ENCODE data around the gene HSPH1.
"Not testable (repeated sequence)": the region's sequence is repeated elsewhere in the genome, so short reads cannot be mapped to it uniquely, and the experiment has no call there.

The HSPH1 gene

GRCh38 chr13:31161557-31162150 lies at the start of gene HSPH1:
TSS of gene HSPH1 (minus strand) at chr13:31161904. CDS start at chr13:31161582, 322 bp downstream.
- peak; percentile 99 for DNase-seq

DNA sequence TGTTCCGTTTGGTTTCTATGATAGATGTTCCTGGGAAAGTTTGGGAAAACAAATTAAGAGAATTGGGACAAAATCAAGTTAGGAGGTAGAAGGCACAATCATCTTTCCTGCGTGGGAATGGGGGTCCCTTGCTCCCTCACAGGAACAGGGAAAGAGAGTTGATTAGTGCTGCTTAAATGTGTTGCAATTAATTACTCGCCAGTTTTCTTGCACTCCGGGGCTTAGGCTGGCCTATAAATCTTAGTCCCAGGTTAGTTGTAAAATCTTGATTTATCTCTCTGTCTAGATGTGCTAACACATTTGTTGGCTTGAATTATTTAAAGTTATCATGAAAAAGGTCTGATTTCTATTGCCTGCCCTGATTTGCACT lies 48.1 kb upstream of the HSPH1 start:
- DNase-seq = no peak

GRCh38 chr13:31209172-31209840 lies 47.6 kb upstream of the HSPH1 start:
- DNase-seq = peak; percentile 13

GRCh38 chr13:31208559-31209122 lies 46.9 kb upstream of the HSPH1 start:
- no peak for DNase-seq

- DNase-seq = peak; percentile 38
Measured at GRCh38 chr13:31207661-31208552, 46.2 kb upstream of the HSPH1 start.

DNA sequence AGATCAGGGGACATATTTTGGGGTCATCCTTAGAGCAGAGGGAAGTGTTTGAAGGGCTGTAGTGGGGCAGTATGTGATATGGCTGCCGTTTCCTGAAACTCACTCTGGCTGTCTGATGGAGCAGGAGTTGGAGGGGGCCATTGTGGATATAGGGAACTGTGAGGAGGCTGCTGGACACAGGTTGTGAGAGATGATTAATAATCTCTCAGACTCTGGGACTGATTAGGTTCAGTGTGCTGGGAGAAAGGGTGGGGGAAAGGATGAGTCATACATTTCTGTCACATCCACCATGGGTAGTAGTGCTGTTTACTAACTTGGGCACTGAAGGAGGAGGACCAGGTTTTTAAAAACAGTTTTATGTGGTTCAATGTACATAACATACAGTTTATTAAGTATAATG lies 42.9 kb upstream of the HSPH1 start:
- peak; percentile 78 for DNase-seq

DNA sequence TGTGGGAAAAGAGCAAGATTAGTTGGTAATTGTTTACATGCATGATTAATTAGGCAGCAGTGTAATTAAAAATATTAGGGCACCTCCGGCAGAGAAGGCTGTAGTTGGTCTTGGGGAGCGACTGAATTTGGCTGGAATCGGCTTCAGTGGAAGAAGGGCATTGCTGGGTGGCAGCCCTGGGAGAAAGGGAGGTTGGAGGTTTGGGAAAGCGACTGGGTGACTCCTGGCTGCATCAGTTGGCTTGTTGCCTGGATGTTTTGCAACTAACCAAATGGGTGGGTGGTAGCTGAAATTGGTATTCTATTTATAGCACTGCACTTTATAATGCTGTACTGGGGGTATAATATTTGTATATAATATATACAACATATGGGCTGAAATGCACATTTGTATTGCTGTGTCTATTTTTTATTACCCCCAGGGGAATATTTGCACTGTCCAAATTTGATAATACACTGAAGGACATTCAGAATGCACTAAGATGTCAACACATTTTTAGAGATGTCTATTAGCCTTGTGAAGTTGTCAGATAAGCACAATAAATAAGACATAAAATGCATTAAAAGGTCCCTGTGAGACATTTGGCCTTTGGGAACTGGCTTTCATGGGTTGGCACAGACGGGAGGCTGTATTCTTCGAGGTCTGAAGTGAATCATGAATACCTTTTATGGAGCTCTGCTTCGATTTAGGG lies 39.8 kb upstream of the HSPH1 start:
- DNase-seq = peak; percentile 71

- DNase-seq = peak; percentile 47
Measured at GRCh38 chr13:31200637-31200971, 38.9 kb upstream of the HSPH1 start.

DNA sequence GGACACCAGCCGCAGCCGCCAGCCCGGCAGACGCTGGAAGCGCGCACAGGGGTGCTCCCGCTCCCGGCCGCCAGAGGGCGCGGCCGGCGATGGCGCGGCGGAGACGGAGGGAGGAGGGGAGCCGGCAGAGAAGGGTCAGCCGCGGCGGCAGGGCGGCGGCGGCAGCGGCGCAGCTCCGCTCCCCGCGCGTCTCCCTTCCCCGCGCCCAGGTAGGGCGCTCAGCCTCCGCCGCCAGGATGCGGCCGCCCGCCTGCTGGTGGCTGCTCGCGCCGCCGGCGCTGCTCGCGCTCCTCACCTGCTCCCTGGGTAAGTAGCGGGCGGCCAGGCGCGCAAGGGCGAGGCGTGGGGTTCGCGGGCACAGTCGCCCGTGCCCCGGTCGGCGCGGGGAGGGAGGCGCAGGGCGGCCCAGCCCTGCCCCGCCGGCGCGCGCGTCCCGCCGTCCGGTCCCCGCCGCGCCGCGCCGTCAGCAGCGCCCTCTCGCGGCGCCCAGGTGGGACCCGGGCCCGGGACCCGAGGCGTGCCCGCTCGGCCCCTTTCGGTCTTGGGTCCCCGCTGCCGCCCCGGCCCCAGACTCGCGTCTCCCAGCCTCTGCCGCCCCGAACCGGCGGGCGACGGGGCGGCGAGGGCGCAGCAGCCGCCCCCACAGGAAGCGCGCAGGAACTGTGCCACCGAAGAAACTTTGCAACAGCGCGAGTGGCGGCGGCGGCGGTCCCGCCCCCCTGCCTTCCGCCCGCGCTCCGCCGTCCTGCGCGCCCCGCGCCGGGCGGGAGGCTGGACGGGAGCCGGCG lies 38.3 kb upstream of the HSPH1 start, which contains the start of gene B3GLCT:
TSS of gene B3GLCT (plus strand) at position 127 of the 788 bp plus-strand sequence. CDS start at position 237, 110 bp downstream.
- peak; percentile 80 for DNase-seq

- DNase-seq = no peak
Measured at GRCh38 chr13:31199527-31199848, 37.8 kb upstream of the HSPH1 start.

- no peak for DNase-seq
Measured at GRCh38 chr13:31198519-31198918, 36.8 kb upstream of the HSPH1 start.

DNA sequence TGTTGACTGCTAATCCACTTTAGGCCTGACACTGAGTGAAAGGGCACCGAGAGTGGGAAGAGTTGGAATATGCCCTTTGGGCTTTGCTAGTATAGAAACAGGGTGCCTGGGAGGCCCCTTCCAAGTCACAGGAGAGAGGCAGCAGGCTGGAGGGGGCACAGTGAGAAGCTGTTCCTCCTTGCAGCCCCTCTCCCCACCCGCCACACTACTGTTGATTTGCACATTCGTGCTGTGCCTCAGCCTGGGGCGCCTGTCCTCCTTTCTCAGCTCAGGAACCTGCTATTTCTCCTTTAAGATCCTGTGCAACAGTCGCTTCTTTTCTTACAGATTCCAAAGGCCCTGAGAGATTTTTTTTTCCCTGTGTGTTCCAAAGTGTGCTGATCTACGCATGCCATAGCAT lies 35.3 kb upstream of the HSPH1 start:
- DNase-seq = no peak

DNA sequence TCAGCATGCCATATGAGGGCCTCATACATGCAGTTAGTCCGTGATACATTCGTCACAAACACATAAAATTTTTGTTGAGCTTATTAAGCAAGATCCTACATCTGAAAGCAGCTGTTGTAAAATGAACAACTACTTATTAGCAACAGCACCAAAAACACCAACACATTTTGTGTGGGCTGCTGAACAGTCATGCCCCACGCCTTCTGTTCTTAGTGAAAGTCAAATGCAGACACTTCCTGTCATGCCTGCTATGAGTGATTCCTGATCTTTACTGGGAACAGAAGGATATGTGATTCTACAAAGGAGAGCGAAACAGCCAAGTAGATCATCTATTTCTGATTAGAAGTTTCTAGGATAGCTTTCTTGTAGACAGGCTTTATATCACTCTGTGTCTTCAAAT lies 33.9 kb upstream of the HSPH1 start:
- DNase-seq = no peak

DNA sequence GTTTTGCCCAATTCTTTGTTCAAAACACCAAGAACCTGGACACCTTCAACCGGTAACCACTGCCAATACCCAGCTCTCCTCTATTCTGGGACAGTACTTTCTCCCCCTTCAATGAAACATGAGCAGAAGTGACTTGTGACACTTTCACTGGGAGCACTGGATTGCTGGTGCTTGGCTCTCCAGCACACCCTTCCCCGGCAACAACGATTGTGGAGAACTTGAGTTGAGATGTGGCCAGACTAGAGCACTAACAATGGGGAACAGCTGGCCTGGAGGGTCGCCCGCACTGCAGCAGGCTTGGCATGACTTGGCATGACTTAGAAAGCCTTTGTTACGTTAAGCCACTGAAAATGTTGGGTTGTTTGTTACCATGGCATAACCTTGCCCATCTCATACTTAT lies 30.6 kb upstream of the HSPH1 start:
- no peak for DNase-seq

DNA sequence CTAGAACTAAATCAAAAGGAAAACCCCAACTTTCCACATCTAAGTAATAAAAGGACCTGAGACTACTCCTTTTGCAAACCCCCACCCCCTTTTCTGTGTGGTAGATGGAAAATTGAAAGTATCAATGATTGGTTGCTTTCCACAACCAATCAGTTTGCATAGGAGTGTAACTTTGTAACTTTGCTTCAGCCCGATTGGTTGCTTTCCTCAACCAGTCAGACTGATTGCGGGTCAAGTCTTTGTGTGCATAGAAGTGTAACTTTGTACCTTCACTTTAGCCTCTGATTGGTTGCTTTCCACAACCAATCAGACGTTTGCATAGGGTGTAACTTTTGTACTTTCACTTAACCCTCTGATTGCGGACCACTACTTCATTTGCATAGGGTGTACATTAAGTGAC lies 30.0 kb upstream of the HSPH1 start:
- no peak for DNase-seq

GRCh38 chr13:31184981-31185645 lies 23.4 kb upstream of the HSPH1 start:
- no peak for DNase-seq

GRCh38 chr13:31184451-31184850 lies 22.7 kb upstream of the HSPH1 start:
- DNase-seq = no peak

DNA sequence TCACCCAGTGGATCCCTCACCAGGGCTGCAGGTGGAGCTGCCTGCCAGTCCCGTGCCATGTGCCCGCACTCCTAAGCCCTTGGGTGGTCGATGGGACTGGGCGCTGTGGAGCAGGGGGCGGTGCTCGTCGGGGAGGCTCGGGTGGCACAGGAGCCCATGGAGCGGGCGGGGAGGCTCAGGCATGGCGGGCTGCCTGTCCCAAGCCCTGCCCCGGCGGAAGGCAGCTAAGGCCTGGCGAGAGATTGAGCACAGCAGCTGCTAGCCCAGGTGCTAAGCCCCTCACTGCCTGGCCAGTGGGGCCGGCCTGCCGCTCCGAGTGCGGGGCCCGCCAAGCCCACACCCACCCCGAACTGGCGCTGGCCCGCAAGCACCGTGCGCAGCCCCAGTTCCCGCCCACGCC lies 21.3 kb upstream of the HSPH1 start:
- no peak for DNase-seq

- DNase-seq = no peak
Measured at GRCh38 chr13:31179754-31180153, 18.1 kb upstream of the HSPH1 start.

GRCh38 chr13:31179241-31179640 lies 17.5 kb upstream of the HSPH1 start:
- no peak for DNase-seq

DNA sequence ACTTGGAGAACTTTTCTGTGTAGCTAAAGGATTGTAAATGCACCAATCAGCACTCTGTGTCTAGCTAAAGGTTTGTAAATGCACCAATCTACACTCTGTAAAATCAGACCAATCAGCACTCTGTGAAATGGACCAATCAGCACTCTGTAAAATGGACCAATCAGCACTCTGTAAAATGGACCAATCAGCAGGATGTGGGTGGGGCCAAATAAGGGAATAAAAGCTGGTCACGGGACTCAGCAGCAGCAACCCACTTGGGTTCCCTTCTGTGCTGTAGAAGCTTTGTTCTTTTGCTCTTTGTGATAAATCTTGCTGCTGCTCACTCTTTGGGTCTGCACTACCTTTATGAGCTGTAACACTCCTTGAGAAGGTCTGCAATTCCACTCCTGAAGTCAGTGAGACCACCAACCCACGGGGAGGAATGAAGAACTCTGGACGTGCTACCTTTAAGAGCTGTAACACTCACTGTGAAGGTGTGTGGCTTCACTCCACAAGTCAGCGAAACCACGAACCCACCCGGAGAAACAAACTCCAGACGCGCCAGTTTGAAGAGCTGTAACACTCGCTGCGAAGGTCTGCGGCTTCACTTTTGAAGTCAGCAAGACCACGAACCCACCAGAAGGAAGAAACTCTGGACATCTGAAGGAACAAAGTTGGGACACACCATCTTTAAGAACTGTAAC lies 16.2 kb upstream of the HSPH1 start:
- not testable (repeated sequence) for DNase-seq

All from EL (cell line).